OCI-LY1 (cell line): ENCODE results near the gene ZNF619.

Source experiments
- EZH2 ChIP-seq: fragments of 200-600 bp; sonication (generic), shearing (Covaris generic); IDR thresholded peaks from 2 replicates; pipeline ENCODE4 v1.8.0; 2017; ENCODE audit warnings: borderline replicate concordance, mixed run types, mild to moderate bottlenecking, antibody characterized with exemption, low read length, moderate library complexity, mixed read lengths
- TF ChIP-seq, protein P1 (sequence below): fragments of 200-600 bp; sonication (generic), shearing (Covaris generic); IDR thresholded peaks from 2 replicates; pipeline ENCODE4 v1.5.1; 2017; ENCODE audit warnings: mild to moderate bottlenecking, antibody characterized with exemption, low read length, moderate library complexity, mixed read lengths

DNA sequence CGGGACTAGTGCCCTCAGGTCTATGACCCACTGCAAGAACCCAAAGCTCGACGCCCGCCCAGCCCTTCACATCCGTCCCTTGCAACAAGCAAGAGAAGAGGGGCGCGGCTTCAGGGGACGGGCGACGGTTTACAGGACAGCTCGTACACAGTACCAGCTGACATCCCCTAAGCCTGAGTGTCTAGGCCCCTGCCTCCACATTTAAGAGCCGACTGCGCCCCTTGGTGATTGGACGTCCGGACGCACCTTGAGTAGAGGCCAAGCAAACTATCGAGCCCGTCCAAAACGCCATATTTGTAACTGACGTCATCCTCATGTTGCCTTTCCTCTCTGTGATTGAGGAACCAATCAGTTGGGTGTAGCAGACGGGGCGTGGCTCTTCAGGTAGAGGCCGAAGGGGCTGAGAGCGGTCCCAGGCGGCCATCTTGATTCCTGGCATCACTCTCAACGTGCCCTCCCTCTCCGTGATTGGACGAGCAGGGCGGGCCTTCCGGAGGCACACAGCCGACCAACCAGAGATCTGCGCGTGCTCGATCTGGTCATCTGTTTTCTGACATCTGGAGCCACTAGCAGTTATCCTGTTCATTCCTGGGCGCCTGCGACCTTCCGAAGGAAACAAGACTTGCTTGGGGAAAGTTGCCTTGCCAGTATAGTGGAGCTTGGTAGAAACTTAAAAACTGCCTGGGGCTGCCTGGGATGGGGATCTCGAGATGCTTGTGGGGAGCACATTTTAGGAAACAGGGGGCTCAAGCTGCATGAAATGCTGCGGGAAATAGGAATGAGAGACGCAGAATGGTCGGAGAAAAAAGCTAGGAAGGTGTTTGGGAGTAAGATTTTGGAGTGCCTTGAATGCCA, 23.8 kb upstream of the ZNF619 start:
- no peak for TF ChIP-seq EZH2
- TF ChIP-seq, protein P1, sequence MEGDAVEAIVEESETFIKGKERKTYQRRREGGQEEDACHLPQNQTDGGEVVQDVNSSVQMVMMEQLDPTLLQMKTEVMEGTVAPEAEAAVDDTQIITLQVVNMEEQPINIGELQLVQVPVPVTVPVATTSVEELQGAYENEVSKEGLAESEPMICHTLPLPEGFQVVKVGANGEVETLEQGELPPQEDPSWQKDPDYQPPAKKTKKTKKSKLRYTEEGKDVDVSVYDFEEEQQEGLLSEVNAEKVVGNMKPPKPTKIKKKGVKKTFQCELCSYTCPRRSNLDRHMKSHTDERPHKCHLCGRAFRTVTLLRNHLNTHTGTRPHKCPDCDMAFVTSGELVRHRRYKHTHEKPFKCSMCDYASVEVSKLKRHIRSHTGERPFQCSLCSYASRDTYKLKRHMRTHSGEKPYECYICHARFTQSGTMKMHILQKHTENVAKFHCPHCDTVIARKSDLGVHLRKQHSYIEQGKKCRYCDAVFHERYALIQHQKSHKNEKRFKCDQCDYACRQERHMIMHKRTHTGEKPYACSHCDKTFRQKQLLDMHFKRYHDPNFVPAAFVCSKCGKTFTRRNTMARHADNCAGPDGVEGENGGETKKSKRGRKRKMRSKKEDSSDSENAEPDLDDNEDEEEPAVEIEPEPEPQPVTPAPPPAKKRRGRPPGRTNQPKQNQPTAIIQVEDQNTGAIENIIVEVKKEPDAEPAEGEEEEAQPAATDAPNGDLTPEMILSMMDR, result 0 out of 2 replicates have a peak, but pooled peaks have one; percentile 12
